ENCODE data around the gene DPH2.
A peak's percentile ranks its signal among the peaks of the same experiment; 100 is the strongest.

DPH2 gene

GRCh38 chr1:43979528-43980254 is 9.9 kb downstream of the DPH2 start:
- Histone ChIP-seq H3K27me3 (ENCODE audit: control insufficient read depth in 1 of 2, insufficient read depth in 2 of 2, low read length in 2 of 2) (no peaks in the 10 kb centered on the region), H3K9me3 (ENCODE audit: low read length) (no peaks in the 10 kb centered on the region), H3K27ac (ENCODE audit: low read depth, low read length) (peak overlapping the region; percentile 38), H3K4me3 (ENCODE audit: low read depth in 1 of 2, low read length in 2 of 2) (peak overlapping the region; percentile 51 to 55), H3K9ac (ENCODE audit: low read length) (no peak overlapping the region), H3K4me1 (ENCODE audit: insufficient read depth, low read length) (peaks cover 45% of the 10 kb centered on the region), H3K36me3 (ENCODE audit: insufficient read depth, low read length) (peaks cover 24% of the 10 kb centered on the region)

GRCh38 chr1:43980255-43981134 is 10.7 kb downstream of the DPH2 start:
- Histone ChIP-seq H3K27me3 (ENCODE audit: control insufficient read depth in 1 of 2, insufficient read depth in 2 of 2, low read length in 2 of 2) (no peaks in the 10 kb centered on the region), H3K36me3 (ENCODE audit: insufficient read depth, low read length) (peaks cover 24% of the 10 kb centered on the region), H3K4me3 (ENCODE audit: low read depth in 1 of 2, low read length in 2 of 2) (peak overlapping the region; percentile 51 to 55), H3K9ac (ENCODE audit: low read length) (no peak overlapping the region), H3K9me3 (ENCODE audit: low read length) (no peaks in the 10 kb centered on the region), H3K27ac (ENCODE audit: low read depth, low read length) (peak overlapping the region; percentile 38), H3K4me1 (ENCODE audit: insufficient read depth, low read length) (peaks cover 44% of the 10 kb centered on the region)

GRCh38 chr1:43981135-43981491 is 11.3 kb downstream of the DPH2 start:
- Histone ChIP-seq H3K4me1 (ENCODE audit: insufficient read depth, low read length) (peaks cover 38% of the 10 kb centered on the region), H3K27ac (ENCODE audit: low read depth, low read length) (no peak overlapping the region), H3K4me3 (ENCODE audit: low read depth in 1 of 2, low read length in 2 of 2) (no peak overlapping the region), H3K9me3 (ENCODE audit: low read length) (no peaks in the 10 kb centered on the region), H3K27me3 (ENCODE audit: control insufficient read depth in 1 of 2, insufficient read depth in 2 of 2, low read length in 2 of 2) (no peaks in the 10 kb centered on the region), H3K9ac (ENCODE audit: low read length) (no peak overlapping the region), H3K36me3 (ENCODE audit: insufficient read depth, low read length) (peaks cover 30% of the 10 kb centered on the region)

DNA sequence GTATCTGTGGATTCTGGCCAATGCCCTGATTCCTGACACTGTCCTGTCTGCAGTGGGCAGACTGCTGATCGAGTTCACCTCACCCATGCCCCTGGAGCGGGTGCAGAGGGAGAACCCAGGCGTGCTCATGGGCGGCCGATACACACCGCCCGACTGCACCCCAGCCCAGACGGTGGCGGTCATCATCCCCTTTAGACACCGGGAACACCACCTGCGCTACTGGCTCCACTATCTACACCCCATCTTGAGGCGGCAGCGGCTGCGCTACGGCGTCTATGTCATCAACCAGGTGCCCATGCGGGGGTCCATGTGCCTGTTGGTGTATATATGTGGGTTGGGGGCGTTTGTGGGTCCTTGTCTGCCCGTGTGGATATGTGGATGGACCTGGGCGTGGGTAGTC is 11.8 kb downstream of the DPH2 start:
- Histone ChIP-seq H3K27ac (ENCODE audit: low read depth, low read length) (no peak overlapping the region), H3K4me3 (ENCODE audit: low read depth in 1 of 2, low read length in 2 of 2) (no peak overlapping the region), H3K36me3 (ENCODE audit: insufficient read depth, low read length) (peaks cover 25% of the 10 kb centered on the region), H3K9ac (ENCODE audit: low read length) (no peak overlapping the region), H3K9me3 (ENCODE audit: low read length) (no peaks in the 10 kb centered on the region), H3K27me3 (ENCODE audit: control insufficient read depth in 1 of 2, insufficient read depth in 2 of 2, low read length in 2 of 2) (no peaks in the 10 kb centered on the region), H3K4me1 (ENCODE audit: insufficient read depth, low read length) (peaks cover 33% of the 10 kb centered on the region)

DNA sequence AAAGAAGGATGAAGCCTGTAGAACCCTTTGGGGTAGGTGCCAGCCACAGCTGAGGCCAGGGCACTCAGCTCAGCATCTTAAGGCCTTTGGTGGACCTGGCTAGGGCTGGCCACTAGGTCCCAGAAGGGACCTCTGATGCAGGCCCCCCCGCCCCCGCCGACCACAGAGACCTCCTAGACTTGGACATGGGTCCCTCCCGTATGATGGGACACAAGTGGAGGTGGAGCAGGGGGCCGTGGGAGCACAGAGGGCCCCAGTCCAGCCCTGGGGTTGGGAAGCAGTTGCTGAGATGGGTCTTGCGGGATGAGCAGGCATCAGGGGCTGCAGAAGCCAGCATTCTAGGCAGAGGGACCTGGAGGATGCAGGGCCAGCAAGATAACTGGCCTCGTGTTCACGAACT is 12.4 kb downstream of the DPH2 start:
- Histone ChIP-seq H3K4me1 (ENCODE audit: insufficient read depth, low read length) (peaks cover 27% of the 10 kb centered on the region), H3K4me3 (ENCODE audit: low read depth in 1 of 2, low read length in 2 of 2) (no peak overlapping the region), H3K36me3 (ENCODE audit: insufficient read depth, low read length) (peaks cover 19% of the 10 kb centered on the region), H3K9me3 (ENCODE audit: low read length) (no peaks in the 10 kb centered on the region), H3K9ac (ENCODE audit: low read length) (no peak overlapping the region), H3K27ac (ENCODE audit: low read depth, low read length) (no peak overlapping the region), H3K27me3 (ENCODE audit: control insufficient read depth in 1 of 2, insufficient read depth in 2 of 2, low read length in 2 of 2) (no peaks in the 10 kb centered on the region)

- Histone ChIP-seq H3K9me3 (ENCODE audit: low read length) (no peaks in the 10 kb centered on the region), H3K4me1 (ENCODE audit: insufficient read depth, low read length) (peaks cover 22% of the 10 kb centered on the region), H3K4me3 (ENCODE audit: low read depth in 1 of 2, low read length in 2 of 2) (no peak overlapping the region), H3K9ac (ENCODE audit: low read length) (no peak overlapping the region), H3K27ac (ENCODE audit: low read depth, low read length) (no peak overlapping the region), H3K27me3 (ENCODE audit: control insufficient read depth in 1 of 2, insufficient read depth in 2 of 2, low read length in 2 of 2) (no peaks in the 10 kb centered on the region), H3K36me3 (ENCODE audit: insufficient read depth, low read length) (peaks cover 14% of the 10 kb centered on the region)
These were observed 13.0 kb downstream of the DPH2 start for GRCh38 chr1:43982808-43983207.

DNA sequence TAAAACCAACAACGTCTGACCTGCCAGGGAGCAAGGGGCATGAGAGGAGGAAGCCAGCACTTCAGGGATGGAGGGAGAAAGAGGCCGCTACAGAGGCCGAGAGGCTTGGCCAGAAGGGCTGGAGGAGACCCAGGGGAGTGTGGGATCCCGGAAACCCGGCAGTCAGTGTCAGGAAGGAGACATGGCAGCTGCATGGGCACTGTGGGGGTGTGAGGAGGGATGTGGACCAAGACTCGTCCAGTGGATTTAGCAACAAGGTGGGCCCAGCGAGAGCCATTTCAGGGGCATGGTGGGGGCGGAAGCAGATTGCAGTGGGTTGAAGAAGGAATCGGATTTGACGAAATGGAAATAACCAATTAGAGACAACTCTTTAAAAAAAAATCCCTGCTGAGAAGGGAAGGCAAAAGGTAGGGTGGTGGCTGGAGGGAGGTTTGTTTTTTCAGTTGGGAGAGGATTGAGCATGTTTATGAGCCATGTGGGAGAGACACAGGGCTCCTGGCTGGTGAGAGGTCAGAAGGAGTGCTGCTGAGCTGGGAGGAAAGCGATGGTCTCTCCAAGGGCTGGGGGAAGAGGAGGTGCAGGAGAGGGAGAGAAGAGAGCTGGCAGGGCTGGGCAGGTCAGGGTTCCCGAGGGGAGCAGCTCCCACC is 13.6 kb downstream of the DPH2 start:
- H3K27me3 ChIP-seq (ENCODE audit: control insufficient read depth in 1 of 2, insufficient read depth in 2 of 2, low read length in 2 of 2) = no peaks in the 10 kb centered on the region
- no peak overlapping the region for H3K4me3 ChIP-seq (ENCODE audit: low read depth in 1 of 2, low read length in 2 of 2)
- H3K36me3 ChIP-seq (ENCODE audit: insufficient read depth, low read length) = peaks cover 8% of the 10 kb centered on the region
- H3K9ac ChIP-seq (ENCODE audit: low read length) = no peak overlapping the region
- peaks cover 16% of the 10 kb centered on the region for H3K4me1 ChIP-seq (ENCODE audit: insufficient read depth, low read length)
- H3K27ac ChIP-seq (ENCODE audit: low read depth, low read length) = no peak overlapping the region
- H3K9me3 ChIP-seq (ENCODE audit: low read length) = no peaks in the 10 kb centered on the region

- Histone ChIP-seq H3K9ac (ENCODE audit: low read length) (no peak overlapping the region), H3K4me1 (ENCODE audit: insufficient read depth, low read length) (peaks cover 11% of the 10 kb centered on the region), H3K4me3 (ENCODE audit: low read depth in 1 of 2, low read length in 2 of 2) (no peak overlapping the region), H3K27ac (ENCODE audit: low read depth, low read length) (no peak overlapping the region), H3K9me3 (ENCODE audit: low read length) (no peaks in the 10 kb centered on the region), H3K36me3 (ENCODE audit: insufficient read depth, low read length) (peaks cover 8% of the 10 kb centered on the region), H3K27me3 (ENCODE audit: control insufficient read depth in 1 of 2, insufficient read depth in 2 of 2, low read length in 2 of 2) (no peaks in the 10 kb centered on the region)
These were observed 15.0 kb downstream of the DPH2 start for GRCh38 chr1:43984855-43985254.

GRCh38 chr1:43985984-43986595 is 16.3 kb downstream of the DPH2 start:
- Histone ChIP-seq H3K36me3 (ENCODE audit: insufficient read depth, low read length) (peaks cover 8% of the 10 kb centered on the region), H3K9me3 (ENCODE audit: low read length) (no peaks in the 10 kb centered on the region), H3K4me1 (ENCODE audit: insufficient read depth, low read length) (peaks cover 9% of the 10 kb centered on the region), H3K27me3 (ENCODE audit: control insufficient read depth in 1 of 2, insufficient read depth in 2 of 2, low read length in 2 of 2) (no peaks in the 10 kb centered on the region), H3K9ac (ENCODE audit: low read length) (no peak overlapping the region), H3K27ac (ENCODE audit: low read depth, low read length) (no peak overlapping the region), H3K4me3 (ENCODE audit: low read depth in 1 of 2, low read length in 2 of 2) (no peak overlapping the region)

DNA sequence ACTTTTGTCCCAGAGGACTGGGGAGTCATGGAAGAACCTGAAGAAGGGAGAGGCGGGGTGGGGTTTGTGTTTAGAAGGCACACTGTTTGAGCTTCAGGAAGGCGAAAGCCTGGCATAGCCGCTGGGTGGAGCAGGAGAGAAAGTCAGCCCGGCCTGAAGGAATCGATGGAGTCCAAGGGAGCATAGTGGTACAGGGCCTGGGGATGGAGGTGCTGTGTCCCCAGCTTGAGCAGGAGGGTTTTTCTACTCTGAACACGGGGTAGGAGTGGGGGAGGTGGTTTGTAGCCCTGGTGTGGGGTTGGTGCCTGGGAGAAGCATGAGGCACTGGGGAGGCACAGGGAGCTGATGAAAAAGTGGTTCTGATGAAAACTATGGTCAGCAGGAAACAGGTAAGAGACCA is 16.9 kb downstream of the DPH2 start:
- no peaks in the 10 kb centered on the region for H3K9me3 ChIP-seq (ENCODE audit: low read length)
- H3K36me3 ChIP-seq (ENCODE audit: insufficient read depth, low read length) = peaks cover 8% of the 10 kb centered on the region
- H3K27ac ChIP-seq (ENCODE audit: low read depth, low read length) = no peak overlapping the region
- no peak overlapping the region for H3K4me3 ChIP-seq (ENCODE audit: low read depth in 1 of 2, low read length in 2 of 2)
- H3K27me3 ChIP-seq (ENCODE audit: control insufficient read depth in 1 of 2, insufficient read depth in 2 of 2, low read length in 2 of 2) = no peaks in the 10 kb centered on the region
- no peak overlapping the region for H3K9ac ChIP-seq (ENCODE audit: low read length)
- peaks cover 11% of the 10 kb centered on the region for H3K4me1 ChIP-seq (ENCODE audit: insufficient read depth, low read length)

All from muscle layer of colon (tissue), 2 donors.